8988T (cell line): Measurements from ENCODE around the gene PRMT2.
"Not testable (repeated sequence)": the region's sequence is repeated elsewhere in the genome, so short reads cannot be mapped to it uniquely, and the experiment has no call there.

Source experiments
- DNase-seq: peaks from one replicate; pipeline ENCODE4 v3.0.0; 2011

Gene PRMT2

DNA sequence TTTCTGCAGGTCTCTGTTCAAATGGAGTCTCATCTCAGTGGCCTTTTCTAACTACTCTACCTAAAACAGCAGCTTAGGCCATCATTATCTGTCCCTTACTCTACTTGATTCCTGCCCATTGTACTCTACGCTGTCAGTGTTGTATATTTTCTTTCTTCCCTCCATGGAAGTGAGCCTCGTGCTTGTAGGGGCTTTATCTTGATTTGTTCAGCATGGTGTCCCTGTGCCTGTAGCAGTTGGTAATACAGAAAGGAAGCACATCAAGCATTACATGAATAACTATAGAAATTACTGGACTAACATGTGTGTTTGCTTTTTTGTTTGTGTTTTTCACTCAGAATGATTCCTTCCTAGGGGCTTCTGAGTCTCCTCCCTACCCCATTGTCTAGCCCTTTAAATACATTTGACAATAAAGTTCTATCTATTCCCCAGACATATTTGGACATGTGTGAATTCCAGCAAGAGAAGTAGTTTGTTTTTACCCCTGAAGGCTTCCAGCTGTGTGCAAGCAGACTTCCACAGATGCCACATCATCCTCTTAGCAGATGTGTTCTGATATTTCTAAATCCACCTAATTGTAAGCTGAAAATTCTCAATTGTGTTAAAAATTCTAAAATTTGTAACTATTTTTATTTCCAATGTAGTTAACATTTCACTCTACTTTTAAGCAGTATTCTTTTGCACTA lies 40.3 kb downstream of the PRMT2 start:
- no peak for DNase-seq

DNA sequence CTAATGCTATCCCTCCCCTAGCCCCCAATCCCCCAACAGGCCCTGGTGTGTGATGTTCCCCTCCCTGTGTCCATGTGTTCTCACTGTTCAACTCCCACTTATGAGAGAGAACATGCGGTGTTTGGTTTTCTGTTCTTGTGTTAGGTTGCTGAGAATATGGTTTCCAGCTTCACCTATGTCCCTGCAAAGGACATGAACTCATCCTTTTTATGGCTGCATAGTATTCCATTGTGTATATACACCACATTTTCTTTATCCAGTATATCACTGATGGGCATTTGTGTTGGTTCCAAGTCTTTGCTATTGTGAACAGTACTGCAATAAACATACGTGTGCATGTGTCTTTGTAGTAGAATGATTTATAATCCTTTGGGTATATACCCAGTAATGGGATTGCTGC lies 41.1 kb downstream of the PRMT2 start:
- DNase-seq: not testable (repeated sequence)

DNA sequence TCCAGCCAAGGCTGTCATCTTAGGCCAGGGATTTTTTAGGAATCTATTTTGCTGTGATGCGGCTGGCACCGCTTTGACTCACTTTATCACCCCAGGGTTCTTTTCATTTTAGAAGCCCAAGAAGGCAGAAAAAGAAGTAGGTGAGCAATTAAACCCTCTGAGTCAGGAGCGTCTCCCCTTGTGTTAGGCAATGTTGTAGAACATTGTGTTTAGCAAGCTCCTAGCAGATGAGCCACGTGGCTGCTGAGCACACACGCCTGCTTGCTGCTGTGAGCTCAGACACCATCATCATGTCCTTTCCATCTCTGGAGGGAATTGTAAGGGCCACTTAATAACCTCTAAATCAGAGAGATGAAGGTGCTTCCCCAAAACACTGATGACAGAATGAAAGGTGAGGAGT lies 46.1 kb downstream of the PRMT2 start:
- DNase-seq: not testable (repeated sequence)

DNA sequence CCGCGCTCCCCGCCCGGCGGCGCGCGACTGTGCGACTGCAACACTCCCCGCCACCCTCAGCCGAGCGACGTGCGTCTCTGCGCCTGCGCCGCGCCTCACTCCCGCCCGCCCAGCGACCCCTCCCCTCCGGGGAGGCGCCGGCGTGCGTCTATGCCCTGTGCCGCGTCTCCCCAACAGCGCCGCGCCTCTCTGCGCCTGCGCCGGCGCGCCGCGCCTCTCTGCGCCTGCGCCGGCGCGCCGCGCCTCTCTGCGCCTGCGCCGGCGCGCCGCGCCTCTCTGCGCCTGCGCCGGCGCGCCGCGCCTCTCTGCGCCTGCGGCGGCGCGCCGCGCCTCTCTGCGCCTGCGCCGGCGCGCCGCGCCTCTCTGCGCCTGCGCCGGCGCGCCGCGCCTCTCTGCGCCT lies 63.2 kb downstream of the PRMT2 start:
- DNase-seq: not testable (repeated sequence)

DNA sequence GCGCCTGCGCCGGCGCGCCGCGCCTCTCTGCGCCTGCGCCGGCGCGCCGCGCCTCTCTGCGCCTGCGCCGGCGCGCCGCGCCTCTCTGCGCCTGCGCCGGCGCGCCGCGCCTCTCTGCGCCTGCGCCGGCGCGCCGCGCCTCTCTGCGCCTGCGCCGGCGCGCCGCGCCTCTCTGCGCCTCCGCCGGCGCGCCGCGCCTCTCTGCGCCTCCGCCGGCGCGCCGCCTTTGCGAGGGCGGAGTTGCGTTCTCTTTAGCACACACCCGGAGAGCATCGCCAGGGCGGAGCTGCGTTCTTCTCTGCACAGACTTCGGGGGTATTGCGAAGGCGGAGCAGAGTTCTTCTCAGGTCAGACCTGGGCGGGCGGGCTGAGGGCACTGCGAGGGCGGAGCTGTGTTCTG lies 63.6 kb downstream of the PRMT2 start:
- not testable (repeated sequence) for DNase-seq
